GM18519 (cell line): ENCODE data around the gene TACSTD2.
"Not testable (repeated sequence)": the region's sequence is repeated elsewhere in the genome, so short reads cannot be mapped to it uniquely, and the experiment has no call there.

Source experiments
- ATAC-seq: cut with Tn5 transposase; IDR thresholded peaks from one replicate; pipeline ENCODE4 v1.9.1; 2021; ENCODE audit warnings: mild to moderate bottlenecking, moderate library complexity; ENCODE audit not compliant: unreplicated experiment, low FRiP score

TACSTD2 gene

GRCh38 chr1:58590019-58590418 is 13.0 kb upstream of the TACSTD2 start:
- ATAC-seq: no peak

DNA sequence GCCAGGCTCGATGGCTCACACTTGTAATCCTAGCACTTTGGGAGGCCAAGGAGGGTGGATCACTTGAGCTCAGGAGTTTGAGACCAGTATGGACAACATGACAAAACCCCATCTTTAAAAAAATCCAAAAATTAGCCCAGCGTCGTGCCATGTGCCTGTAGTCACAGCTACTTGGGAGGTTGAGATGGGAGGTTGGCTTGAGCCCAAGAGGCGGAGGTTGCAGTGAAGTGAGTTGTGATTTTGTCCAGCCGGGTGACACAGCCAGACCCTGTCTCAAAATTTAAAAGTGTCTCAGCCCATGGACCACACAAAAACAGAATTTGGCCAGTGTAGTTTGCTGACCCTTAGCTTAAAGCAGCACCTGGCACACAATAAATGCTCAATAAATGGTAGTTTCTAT is 11.3 kb upstream of the TACSTD2 start:
- no peak for ATAC-seq

- ATAC-seq: no peak
Observed at GRCh38 chr1:58587667-58588066, 10.6 kb upstream of the TACSTD2 start.

- ATAC-seq: no peak
Observed at GRCh38 chr1:58586271-58586670, 9.2 kb upstream of the TACSTD2 start.

DNA sequence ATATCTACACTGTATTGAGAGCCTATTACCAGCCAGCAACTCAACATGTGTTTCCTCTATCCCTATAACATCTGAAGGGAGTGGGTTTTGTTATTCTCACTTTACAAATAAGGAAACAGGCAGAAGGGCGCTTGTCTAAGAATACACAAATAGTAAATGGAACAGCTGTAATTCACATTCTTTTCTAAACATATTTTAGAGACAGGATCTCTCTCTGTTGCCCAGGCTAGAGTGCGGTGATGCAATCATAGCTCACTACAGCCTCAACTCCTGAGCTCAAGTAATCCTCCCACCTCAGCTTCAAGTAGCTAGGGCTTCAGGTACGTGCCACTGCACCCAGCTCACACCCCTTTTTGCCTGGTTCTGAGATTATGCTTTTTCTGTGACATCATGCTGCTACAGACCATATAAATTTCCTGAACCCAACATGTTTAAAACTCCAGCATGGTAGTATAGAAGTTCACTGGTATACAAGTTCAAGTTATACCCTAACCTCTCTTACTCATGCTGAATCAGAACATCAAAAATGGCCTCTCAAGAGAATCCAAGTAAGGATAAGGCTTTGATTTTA is 8.6 kb upstream of the TACSTD2 start:
- no peak for ATAC-seq

- no peak for ATAC-seq
Observed at GRCh38 chr1:58585166-58585565, 8.1 kb upstream of the TACSTD2 start.

DNA sequence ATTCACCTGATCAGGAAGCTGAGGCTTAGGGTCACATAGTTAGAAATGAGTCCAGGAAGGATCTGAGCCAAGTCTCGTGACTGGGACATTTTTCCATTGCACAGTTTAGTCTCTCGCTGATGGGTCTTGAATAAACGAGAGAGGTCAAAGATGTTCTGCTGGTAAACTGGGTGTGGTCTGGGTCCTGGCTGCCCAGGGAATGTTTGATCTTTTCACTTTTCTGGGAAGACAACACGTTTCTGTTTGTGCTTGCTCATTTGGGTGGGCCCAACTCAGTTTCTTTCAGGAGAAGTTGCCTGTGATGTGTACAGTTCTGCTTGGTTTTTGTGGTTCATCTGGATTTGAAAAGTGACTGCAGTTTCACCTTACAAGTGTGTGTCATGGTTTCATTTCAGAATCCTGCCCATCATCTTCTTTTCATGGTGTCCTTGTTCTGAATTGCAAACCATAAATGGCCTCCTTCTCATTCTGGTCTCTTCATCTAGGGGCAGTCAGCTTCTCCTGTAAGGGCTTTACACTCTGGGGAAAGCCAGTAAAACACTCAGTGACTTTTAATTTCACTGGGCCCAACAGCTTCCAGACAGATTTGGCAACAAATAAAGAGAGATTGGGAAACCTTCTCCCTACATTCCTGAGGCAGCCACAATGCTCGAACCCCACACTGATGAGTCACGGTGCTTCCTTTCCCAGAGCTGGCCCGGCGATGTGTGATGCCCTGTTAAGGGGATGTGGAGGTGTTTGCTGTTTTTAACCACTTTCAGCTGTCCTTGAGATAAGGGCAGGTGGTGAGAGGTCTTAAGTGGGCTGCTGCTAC is 7.2 kb upstream of the TACSTD2 start:
- peak; percentile 69 for ATAC-seq

DNA sequence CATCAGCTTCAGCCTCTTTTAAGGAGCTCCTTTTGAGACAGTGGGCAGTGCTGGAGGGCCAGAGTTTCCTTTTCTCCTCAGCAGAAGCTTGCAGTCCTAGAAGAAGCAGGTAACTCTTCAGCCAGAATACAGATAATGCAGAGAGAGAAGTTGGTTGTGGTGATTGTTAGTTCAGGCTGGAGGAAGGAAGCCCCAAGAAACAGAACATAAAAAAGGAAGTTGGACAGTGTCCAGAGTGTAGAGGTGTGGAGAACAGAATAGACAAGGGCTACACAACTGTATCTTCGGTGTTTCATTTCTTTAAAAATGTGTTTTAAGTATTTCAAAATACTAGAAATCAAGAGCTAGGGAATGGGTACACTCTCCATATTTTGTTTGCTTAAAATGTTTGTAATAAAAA is 6.4 kb upstream of the TACSTD2 start:
- no peak for ATAC-seq

GRCh38 chr1:58582143-58582542 is 5.1 kb upstream of the TACSTD2 start:
- ATAC-seq: not testable (repeated sequence)

GRCh38 chr1:58581641-58582040 is 4.6 kb upstream of the TACSTD2 start:
- ATAC-seq: no peak

DNA sequence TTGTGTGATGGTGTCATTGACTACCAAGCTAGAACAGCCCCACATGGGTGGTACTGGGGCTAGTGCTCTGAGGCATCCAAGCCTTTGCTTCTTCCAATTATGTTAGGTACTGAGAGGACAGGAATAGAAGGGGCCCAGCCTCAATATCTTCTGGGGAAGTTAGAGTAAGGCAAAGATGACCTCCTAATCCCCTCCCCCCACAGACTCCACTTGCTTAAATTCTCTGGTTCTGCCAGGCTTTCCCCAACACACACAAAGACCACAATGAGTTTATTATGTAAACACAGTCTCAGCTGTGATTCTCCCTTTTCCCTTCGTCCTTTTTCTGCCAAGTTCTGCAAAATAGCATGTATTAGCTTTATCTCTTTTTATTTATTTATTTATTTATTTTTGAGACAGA is 3.1 kb upstream of the TACSTD2 start:
- no peak for ATAC-seq

GRCh38 chr1:58577654-58578030 is 590 bp upstream of the TACSTD2 start:
- ATAC-seq: no peak

DNA sequence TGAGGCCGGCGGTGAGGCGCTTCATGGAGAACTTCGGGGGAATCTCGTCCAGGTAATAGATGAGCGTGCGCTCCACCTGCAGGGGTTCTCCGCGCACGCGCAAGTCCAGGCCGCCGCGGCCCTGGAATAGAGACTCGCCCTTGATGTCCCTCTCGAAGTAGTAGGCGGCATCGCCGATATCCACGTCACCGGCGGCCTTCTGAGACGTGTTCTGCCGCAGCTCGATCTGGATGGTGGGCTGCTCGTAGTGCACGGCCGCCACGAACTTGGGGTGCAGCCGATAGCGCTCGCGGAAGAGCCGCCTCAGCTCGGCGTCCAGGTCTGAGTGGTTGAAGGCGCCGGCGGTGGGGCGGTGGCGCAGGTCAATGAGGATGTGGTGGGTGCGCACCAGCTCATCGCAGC is 726 bp downstream of the TACSTD2 start:
- no peak for ATAC-seq

- ATAC-seq: no peak
Observed at GRCh38 chr1:58575551-58576324, 1.3 kb downstream of the TACSTD2 start.

GRCh38 chr1:58574816-58575215 is 2.2 kb downstream of the TACSTD2 start:
- ATAC-seq: no peak

DNA sequence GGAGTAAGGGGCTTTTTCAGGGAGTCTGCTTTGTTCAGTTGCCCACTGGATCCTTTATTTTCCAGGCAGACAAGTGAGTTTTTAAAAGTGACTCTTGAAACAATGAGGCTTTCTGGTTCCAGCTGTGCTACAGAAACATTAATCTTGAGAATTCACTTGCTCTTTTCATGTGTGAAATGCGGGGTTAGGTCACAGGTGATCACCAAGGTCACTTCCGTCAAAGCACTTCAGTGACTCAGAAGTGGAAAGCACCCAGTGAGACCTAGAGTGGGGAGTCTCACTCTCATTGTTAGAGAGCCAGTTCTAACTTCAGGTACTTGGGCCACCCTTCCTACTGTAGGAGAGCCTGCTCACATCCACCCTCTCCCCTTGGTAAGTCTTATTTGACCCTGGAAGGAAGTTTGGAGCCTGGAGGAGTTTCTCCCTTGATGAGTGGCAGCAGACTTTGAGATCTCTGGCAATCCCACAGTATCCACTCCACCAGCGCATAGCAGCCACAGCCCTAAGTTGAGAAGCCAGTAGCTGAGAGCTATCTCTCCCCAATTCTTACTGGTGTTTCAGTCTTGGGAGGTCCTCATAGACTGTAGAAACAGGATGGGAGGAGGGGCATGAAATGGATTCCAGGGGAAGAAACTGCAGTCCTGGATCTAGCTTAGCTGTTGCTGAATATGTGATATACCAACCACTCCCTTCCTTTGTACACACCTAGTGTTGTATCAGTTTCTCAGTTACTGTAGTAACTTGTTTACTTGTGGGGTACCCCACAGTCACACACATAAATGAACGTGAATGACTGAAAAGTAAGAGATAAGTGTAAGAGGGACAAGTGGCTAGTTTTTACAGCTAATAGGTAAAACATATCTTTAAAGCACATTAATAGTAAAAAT is 3.1 kb downstream of the TACSTD2 start:
- ATAC-seq: peak; percentile 93

GRCh38 chr1:58573138-58573537 is 3.9 kb downstream of the TACSTD2 start:
- no peak for ATAC-seq

DNA sequence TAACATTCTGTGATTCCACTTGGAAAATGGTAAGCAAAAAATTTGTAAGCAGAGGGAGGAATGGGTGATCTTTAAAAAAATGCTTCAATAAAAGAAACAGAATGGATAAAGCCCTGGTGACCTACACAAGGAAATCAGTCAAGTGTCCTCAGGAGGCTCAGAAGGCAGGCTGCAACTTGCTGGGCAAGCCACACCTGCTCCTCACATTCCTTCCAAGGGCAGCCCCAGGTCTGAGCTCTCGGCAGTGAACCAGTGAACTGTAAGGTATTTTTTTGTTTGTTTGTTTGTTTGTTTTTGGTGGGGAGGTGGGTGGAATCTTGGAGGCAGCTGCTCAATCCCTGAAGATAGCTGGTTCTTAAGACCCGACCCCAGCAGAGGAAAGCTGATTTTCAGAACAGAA is 4.4 kb downstream of the TACSTD2 start:
- no peak for ATAC-seq

DNA sequence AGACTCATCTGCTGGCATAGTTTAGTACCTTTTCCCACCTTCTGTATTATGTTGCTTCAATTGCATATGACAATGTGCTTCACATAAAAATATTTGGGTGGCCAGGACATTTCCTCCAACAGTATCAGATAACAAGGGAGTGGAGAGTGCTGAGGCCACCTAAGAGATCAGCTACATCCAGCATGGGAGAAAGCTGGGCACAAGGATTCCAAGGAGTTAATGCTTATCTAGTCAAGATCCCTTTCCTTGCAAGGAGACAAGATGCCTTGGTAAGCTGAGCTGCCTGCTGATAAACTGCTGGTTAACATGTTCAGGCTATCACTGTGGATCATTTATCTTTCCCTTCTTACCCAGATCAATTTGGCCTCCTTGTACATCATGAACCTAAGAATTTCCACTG is 5.4 kb downstream of the TACSTD2 start:
- no peak for ATAC-seq

DNA sequence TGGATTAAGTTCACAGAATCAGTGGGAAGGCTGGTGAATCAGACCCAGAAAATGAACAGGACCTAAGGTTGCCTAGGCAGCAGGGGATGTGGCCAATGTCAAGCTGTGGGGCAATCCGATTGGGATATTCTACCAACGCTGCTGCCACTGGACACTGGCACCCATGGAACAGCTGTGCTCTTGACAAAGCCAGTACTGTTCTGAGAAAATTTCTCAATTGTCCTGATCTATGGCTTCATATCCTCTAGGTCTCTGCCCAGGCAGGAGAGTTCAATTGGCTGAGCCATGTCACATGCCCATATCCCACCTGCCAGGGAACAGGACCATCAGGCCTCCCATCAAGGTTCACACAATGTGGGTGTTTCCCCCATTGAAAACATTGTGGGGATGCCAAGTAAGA is 6.2 kb downstream of the TACSTD2 start:
- no peak for ATAC-seq

- ATAC-seq: no peak
Observed at GRCh38 chr1:58570094-58570493, 7.0 kb downstream of the TACSTD2 start.
